ENCODE results near the gene VPS13A. TPM values are rescaled to one million over a fixed set of nuclear protein-coding genes. Genes with fewer than 3 reads are reported as not detected.

Gene VPS13A
- total RNA-seq, 1 donor from 2014 or later: 46.0 TPM

DNA sequence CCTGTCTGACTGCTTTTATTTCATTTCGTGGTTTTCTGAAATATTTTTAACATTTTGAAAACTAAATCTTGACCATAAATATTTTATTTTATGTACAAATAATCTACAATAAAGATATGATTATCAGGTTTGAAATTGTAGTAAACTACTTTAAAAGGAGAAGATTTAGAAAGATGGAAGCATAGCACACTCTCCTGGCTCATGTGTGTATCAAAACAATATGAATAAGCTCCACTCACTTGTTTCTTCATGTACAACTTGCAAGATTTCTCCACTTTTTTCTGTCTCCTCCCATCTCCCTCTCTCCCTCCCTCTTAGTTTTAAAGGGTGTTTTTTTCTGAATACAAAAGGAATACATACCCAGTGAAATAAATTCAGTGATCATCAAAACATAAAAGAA, 15.4 kb upstream of the VPS13A start:
- DNase-seq (ENCODE audit: low spot score): no peak
- peaks cover 19% of the 10 kb centered on the region for H3K4me1 Mint-ChIP-seq (ENCODE audit: unreplicated experiment)
- H3K9me3 Mint-ChIP-seq (ENCODE audit: unreplicated experiment): no peaks in the 10 kb centered on the region
- TF ChIP-seq, protein P1, sequence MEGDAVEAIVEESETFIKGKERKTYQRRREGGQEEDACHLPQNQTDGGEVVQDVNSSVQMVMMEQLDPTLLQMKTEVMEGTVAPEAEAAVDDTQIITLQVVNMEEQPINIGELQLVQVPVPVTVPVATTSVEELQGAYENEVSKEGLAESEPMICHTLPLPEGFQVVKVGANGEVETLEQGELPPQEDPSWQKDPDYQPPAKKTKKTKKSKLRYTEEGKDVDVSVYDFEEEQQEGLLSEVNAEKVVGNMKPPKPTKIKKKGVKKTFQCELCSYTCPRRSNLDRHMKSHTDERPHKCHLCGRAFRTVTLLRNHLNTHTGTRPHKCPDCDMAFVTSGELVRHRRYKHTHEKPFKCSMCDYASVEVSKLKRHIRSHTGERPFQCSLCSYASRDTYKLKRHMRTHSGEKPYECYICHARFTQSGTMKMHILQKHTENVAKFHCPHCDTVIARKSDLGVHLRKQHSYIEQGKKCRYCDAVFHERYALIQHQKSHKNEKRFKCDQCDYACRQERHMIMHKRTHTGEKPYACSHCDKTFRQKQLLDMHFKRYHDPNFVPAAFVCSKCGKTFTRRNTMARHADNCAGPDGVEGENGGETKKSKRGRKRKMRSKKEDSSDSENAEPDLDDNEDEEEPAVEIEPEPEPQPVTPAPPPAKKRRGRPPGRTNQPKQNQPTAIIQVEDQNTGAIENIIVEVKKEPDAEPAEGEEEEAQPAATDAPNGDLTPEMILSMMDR (IDR thresholded peaks at IDR 0.05; ENCODE audit: unreplicated experiment): no peak
- no peak overlapping the region for H3K27ac Mint-ChIP-seq (ENCODE audit: unreplicated experiment)
- no peak overlapping the region for H3K4me3 Mint-ChIP-seq (ENCODE audit: unreplicated experiment)
- H3K27me3 Mint-ChIP-seq (ENCODE audit: unreplicated experiment): no peaks in the 10 kb centered on the region
- no peaks in the 10 kb centered on the region for H3K36me3 Mint-ChIP-seq (ENCODE audit: low read depth, unreplicated experiment)

DNA sequence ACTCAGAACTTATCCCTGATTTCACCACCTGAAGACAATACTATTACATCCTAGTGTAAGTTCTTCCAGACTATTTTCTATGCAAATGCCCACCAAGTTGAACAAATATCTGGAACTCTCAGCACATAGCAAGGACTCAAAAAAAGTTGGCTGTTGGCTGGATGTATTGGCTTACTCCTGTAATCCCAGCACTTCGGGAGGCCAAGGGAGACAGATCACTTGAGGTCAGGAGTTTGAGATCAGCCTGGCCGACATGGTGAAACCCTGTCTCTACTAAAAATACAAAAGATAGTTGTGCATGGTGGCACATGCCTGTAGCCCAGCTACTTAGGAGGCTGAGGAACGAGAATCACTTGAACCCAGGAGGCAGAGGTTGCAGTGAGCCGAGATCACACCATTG, 15.0 kb upstream of the VPS13A start:
- Mint-ChIP-seq H3K4me1 (ENCODE audit: unreplicated experiment) (peaks cover 18% of the 10 kb centered on the region), H3K27me3 (ENCODE audit: unreplicated experiment) (no peaks in the 10 kb centered on the region), H3K27ac (ENCODE audit: unreplicated experiment) (no peak overlapping the region), H3K4me3 (ENCODE audit: unreplicated experiment) (no peak overlapping the region), H3K36me3 (ENCODE audit: low read depth, unreplicated experiment) (no peaks in the 10 kb centered on the region), H3K9me3 (ENCODE audit: unreplicated experiment) (no peaks in the 10 kb centered on the region)
- no peak for DNase-seq (ENCODE audit: low spot score)
- TF ChIP-seq, protein P1 (IDR thresholded peaks at IDR 0.05; ENCODE audit: unreplicated experiment): no peak

DNA sequence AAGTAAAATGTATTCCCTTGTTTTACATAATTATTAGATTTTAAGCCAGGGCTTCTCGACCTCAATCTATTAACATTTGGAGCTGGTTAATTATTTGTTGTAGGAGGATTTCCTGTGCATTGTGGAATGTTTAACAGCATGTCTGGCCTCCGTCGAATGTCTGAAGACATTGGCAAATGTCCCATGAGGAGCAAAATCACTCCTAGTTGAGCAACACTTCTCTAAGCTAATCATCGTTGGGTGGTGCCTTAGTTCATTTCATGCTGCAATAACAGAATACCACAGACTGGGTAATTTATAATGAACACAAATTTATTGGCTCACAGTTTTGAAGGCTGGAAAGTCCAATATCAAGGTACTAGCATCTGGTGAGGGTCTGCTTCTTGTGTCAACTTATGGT, 13.4 kb upstream of the VPS13A start:
- TF ChIP-seq, protein P1 (IDR thresholded peaks at IDR 0.05; ENCODE audit: unreplicated experiment): no peak
- no peak overlapping the region for H3K4me3 Mint-ChIP-seq (ENCODE audit: unreplicated experiment)
- DNase-seq (ENCODE audit: low spot score): no peak
- H3K27ac Mint-ChIP-seq (ENCODE audit: unreplicated experiment): no peak overlapping the region
- peaks cover 12% of the 10 kb centered on the region for H3K4me1 Mint-ChIP-seq (ENCODE audit: unreplicated experiment)
- H3K9me3 Mint-ChIP-seq (ENCODE audit: unreplicated experiment): no peaks in the 10 kb centered on the region
- H3K27me3 Mint-ChIP-seq (ENCODE audit: unreplicated experiment): no peaks in the 10 kb centered on the region
- H3K36me3 Mint-ChIP-seq (ENCODE audit: low read depth, unreplicated experiment): no peaks in the 10 kb centered on the region

DNA sequence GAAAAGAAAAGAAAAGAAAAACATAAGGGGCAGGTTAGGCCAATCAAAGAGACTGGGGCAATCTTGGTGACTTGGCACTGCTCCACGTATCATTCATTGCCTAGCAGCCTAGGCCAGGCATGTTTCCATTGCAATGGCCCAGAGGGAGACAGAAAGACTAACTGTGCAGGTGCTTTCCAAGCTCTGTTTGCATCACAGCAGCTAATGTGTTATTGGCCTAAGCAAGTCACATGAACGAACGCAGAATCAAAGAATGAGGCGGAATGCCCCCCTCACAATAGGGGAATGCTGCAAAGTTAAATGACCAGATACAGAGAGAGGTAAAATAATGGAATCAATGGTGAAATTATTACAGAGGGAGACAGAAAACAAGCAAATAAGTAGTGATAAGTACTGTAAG, 11.1 kb upstream of the VPS13A start:
- DNase-seq (ENCODE audit: low spot score): no peak
- Mint-ChIP-seq H3K27me3 (ENCODE audit: unreplicated experiment) (no peaks in the 10 kb centered on the region), H3K36me3 (ENCODE audit: low read depth, unreplicated experiment) (no peaks in the 10 kb centered on the region)

DNA sequence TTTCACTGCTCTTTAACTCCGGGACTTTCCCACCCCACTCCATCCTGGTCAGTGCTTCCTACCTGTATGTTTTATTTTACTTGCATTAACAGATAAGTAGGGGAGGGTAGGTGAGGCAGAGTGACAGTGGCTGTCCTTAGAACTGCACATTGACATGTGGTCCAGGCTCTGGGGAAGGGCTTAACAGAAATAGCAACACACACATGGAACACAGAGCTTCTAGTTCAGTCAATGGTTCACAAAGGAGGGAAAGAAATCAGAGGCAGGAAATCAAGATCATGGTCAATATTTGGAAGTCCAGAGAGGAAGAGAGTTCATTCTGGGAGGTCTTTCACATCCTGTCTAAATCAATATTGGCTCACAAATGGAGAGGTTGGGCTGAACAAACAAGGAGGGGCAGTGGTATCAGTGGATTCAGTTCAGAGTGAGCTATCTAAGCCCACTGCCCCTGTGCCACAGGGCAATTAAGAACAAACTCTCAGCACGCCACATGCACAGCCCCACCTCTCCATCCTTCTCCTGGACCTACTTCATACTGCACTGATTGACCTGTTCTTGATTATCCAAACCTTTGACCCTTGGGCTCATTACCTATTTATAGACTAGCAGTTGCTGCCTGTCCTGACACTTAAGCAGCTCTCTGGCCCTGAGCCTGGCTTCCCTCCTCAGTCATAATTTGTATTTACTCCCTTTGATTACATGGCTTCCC, 6.2 kb upstream of the VPS13A start:
- H3K9me3 Mint-ChIP-seq (ENCODE audit: unreplicated experiment): no peaks in the 10 kb centered on the region
- TF ChIP-seq, protein P1 (IDR thresholded peaks at IDR 0.05; ENCODE audit: unreplicated experiment): no peak
- DNase-seq (ENCODE audit: low spot score): no peak
- H3K36me3 Mint-ChIP-seq (ENCODE audit: low read depth, unreplicated experiment): no peaks in the 10 kb centered on the region
- no peak overlapping the region for H3K4me3 Mint-ChIP-seq (ENCODE audit: unreplicated experiment)
- H3K27me3 Mint-ChIP-seq (ENCODE audit: unreplicated experiment): no peaks in the 10 kb centered on the region
- no peak overlapping the region for H3K27ac Mint-ChIP-seq (ENCODE audit: unreplicated experiment)
- peaks cover 3% of the 10 kb centered on the region for H3K4me1 Mint-ChIP-seq (ENCODE audit: unreplicated experiment)

More for the DNA sequence above, 11.1 kb upstream of the VPS13A start:
- H3K27ac Mint-ChIP-seq (ENCODE audit: unreplicated experiment): no peak overlapping the region
- H3K9me3 Mint-ChIP-seq (ENCODE audit: unreplicated experiment): no peaks in the 10 kb centered on the region
- no peak overlapping the region for H3K4me3 Mint-ChIP-seq (ENCODE audit: unreplicated experiment)
- peaks cover 4% of the 10 kb centered on the region for H3K4me1 Mint-ChIP-seq (ENCODE audit: unreplicated experiment)
- TF ChIP-seq, protein P1 (IDR thresholded peaks at IDR 0.05; ENCODE audit: unreplicated experiment): no peak
